ENCODE results near the gene RNF43. TPM values are rescaled to one million over a fixed set of nuclear protein-coding genes. Genes with fewer than 3 reads are reported as not detected.

RNF43 gene
- total and polyA plus RNA-seq, 2 of the 13 experiments (the other 11 are each of a cell fraction or from before 2014, with no cell fraction given) = 31.0 to 53.4 TPM

- TF ChIP-seq DBP (CRISPR knock-in tag; IDR thresholded peaks at IDR 0.05; ENCODE audit: not compliant biosample characterization) = peak; percentile 89
- peak; percentile 78; the same call in 1 of the 2 replicates for TF ChIP-seq THYN1 (CRISPR knock-in tag; IDR thresholded peaks at IDR 0.05; ENCODE audit: borderline replicate concordance, low read depth)
- peak; percentile 39; the same call in 1 of the 2 replicates for TF ChIP-seq SP4 (CRISPR knock-in tag; IDR thresholded peaks at IDR 0.05)
- TF ChIP-seq, protein P1, sequence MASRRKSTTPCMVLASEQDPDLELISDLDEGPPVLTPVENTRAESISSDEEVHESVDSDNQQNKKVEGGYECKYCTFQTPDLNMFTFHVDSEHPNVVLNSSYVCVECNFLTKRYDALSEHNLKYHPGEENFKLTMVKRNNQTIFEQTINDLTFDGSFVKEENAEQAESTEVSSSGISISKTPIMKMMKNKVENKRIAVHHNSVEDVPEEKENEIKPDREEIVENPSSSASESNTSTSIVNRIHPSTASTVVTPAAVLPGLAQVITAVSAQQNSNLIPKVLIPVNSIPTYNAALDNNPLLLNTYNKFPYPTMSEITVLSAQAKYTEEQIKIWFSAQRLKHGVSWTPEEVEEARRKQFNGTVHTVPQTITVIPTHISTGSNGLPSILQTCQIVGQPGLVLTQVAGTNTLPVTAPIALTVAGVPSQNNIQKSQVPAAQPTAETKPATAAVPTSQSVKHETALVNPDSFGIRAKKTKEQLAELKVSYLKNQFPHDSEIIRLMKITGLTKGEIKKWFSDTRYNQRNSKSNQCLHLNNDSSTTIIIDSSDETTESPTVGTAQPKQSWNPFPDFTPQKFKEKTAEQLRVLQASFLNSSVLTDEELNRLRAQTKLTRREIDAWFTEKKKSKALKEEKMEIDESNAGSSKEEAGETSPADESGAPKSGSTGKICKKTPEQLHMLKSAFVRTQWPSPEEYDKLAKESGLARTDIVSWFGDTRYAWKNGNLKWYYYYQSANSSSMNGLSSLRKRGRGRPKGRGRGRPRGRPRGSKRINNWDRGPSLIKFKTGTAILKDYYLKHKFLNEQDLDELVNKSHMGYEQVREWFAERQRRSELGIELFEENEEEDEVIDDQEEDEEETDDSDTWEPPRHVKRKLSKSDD (CRISPR knock-in tag; IDR thresholded peaks at IDR 0.05; ENCODE audit: low read depth) = peak; percentile 91
- TF ChIP-seq ZNF431 (CRISPR knock-in tag; IDR thresholded peaks at IDR 0.05; ENCODE audit: borderline replicate concordance, low read depth) = peak; percentile 98
- TF ChIP-seq HOXA5 (CRISPR knock-in tag; IDR thresholded peaks at IDR 0.05) = peak; percentile 97
- TF ChIP-seq SMARCE1 (IDR thresholded peaks at IDR 0.05; ENCODE audit: borderline replicate concordance) = no peak
- TF ChIP-seq ZNF678 (CRISPR knock-in tag; IDR thresholded peaks at IDR 0.05) = peak; percentile 87; the same call in 1 of the 2 replicates
- TF ChIP-seq, protein P2, sequence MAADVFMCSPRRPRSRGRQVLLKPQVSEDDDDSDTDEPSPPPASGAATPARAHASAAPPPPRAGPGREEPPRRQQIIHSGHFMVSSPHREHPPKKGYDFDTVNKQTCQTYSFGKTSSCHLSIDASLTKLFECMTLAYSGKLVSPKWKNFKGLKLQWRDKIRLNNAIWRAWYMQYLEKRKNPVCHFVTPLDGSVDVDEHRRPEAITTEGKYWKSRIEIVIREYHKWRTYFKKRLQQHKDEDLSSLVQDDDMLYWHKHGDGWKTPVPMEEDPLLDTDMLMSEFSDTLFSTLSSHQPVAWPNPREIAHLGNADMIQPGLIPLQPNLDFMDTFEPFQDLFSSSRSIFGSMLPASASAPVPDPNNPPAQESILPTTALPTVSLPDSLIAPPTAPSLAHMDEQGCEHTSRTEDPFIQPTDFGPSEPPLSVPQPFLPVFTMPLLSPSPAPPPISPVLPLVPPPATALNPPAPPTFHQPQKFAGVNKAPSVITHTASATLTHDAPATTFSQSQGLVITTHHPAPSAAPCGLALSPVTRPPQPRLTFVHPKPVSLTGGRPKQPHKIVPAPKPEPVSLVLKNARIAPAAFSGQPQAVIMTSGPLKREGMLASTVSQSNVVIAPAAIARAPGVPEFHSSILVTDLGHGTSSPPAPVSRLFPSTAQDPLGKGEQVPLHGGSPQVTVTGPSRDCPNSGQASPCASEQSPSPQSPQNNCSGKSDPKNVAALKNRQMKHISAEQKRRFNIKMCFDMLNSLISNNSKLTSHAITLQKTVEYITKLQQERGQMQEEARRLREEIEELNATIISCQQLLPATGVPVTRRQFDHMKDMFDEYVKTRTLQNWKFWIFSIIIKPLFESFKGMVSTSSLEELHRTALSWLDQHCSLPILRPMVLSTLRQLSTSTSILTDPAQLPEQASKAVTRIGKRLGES (CRISPR knock-in tag; IDR thresholded peaks at IDR 0.05; ENCODE audit: borderline replicate concordance) = no peak
- TF ChIP-seq NFATC3 (CRISPR knock-in tag; IDR thresholded peaks at IDR 0.05) = peak; percentile 71; the same call in 1 of the 2 replicates
- TF ChIP-seq ZNF451 (CRISPR knock-in tag; IDR thresholded peaks at IDR 0.05) = peak; percentile 52; the same call in 1 of the 2 replicates
- TF ChIP-seq KLF16 (CRISPR knock-in tag; IDR thresholded peaks at IDR 0.05) = peak in 1 of 2 experiments; percentile 99; a peak in 2 of 4 replicates
- no peak for TF ChIP-seq ZNF75D (CRISPR knock-in tag; IDR thresholded peaks at IDR 0.05; ENCODE audit: borderline replicate concordance)
- TF ChIP-seq ZNF225 (CRISPR knock-in tag; IDR thresholded peaks at IDR 0.05) = no peak
- TF ChIP-seq DPF2 (CRISPR knock-in tag; IDR thresholded peaks at IDR 0.05; ENCODE audit: borderline replicate concordance, low read depth) = peak; percentile 100
- 0 out of 2 replicates have a peak, but pooled peaks have one; percentile 31 for TF ChIP-seq ZNF616 (CRISPR knock-in tag; IDR thresholded peaks at IDR 0.05; ENCODE audit: low read depth)
- TF ChIP-seq TERF1 (CRISPR knock-in tag; IDR thresholded peaks at IDR 0.05) = no peak
- no peak for TF ChIP-seq PCBP2 (optimal IDR thresholded peaks at IDR 0.05; ENCODE audit: low read depth, low read length, poor library complexity, severe bottlenecking)
- peak; percentile 81; the same call in 1 of the 2 replicates for TF ChIP-seq FOSL1 (CRISPR knock-in tag; IDR thresholded peaks at IDR 0.05; ENCODE audit: borderline replicate concordance)
- no peak for TF ChIP-seq MATR3 (CRISPR knock-in tag; IDR thresholded peaks at IDR 0.05)
- peak; percentile 97 for TF ChIP-seq JUN (CRISPR knock-in tag; IDR thresholded peaks at IDR 0.05)
- TF ChIP-seq FOXK2 (IDR thresholded peaks at IDR 0.05) = peak; percentile 42; the same call in 1 of the 2 replicates
Measured at GRCh38 chr17:58391302-58391984, 25.9 kb downstream of the RNF43 start (continued).
